IMR-90 (cell line): ENCODE data around the gene PADI1.

Experiments used
- MAZ ChIP-seq: IDR thresholded peaks from 2 replicates; pipeline ENCODE4 v1.6.1; 2012; ENCODE audit warnings: low read depth, mild to moderate bottlenecking, low read length, improper control_type of control experiment, moderate library complexity, borderline replicate concordance
- USF2 ChIP-seq: fragments of 150-350 bp; IDR thresholded peaks from 2 replicates; pipeline ENCODE4 v1.6.1; 2017; ENCODE audit warnings: mild to moderate bottlenecking, antibody characterized with exemption, low read length, low read depth
- TF ChIP-seq, protein P1 (sequence below): conservative IDR thresholded peaks from 2 replicates; pipeline ENCODE4 v1.5.1; 2012; ENCODE audit warnings: mild to moderate bottlenecking, low read depth, low read length, improper control_type of control experiment

- TF ChIP-seq USF2 (no peak), MAZ (no peak)
- TF ChIP-seq, protein P1, sequence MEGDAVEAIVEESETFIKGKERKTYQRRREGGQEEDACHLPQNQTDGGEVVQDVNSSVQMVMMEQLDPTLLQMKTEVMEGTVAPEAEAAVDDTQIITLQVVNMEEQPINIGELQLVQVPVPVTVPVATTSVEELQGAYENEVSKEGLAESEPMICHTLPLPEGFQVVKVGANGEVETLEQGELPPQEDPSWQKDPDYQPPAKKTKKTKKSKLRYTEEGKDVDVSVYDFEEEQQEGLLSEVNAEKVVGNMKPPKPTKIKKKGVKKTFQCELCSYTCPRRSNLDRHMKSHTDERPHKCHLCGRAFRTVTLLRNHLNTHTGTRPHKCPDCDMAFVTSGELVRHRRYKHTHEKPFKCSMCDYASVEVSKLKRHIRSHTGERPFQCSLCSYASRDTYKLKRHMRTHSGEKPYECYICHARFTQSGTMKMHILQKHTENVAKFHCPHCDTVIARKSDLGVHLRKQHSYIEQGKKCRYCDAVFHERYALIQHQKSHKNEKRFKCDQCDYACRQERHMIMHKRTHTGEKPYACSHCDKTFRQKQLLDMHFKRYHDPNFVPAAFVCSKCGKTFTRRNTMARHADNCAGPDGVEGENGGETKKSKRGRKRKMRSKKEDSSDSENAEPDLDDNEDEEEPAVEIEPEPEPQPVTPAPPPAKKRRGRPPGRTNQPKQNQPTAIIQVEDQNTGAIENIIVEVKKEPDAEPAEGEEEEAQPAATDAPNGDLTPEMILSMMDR = no peak
Measured at GRCh38 chr1:17165823-17166222, 39.1 kb upstream of the PADI1 start.
